Astrocyte of the hippocampus (primary cell): ENCODE measurements around the gene MMAB.

Experiments used
- DNase-seq: peaks from one replicate; pipeline ENCODE4 v3.0.0; 2011; ENCODE audit warnings: low read depth, low spot score

MMAB gene

GRCh38 chr12:109540526-109541412 lies 32.5 kb downstream of the MMAB start:
- DNase-seq: no peak

- peak; percentile 32 for DNase-seq
Measured at GRCh38 chr12:109539508-109539907, 33.8 kb downstream of the MMAB start.

- DNase-seq: no peak
Measured at GRCh38 chr12:109538191-109538863, 35.0 kb downstream of the MMAB start.

GRCh38 chr12:109537136-109537535 lies 36.2 kb downstream of the MMAB start:
- DNase-seq: no peak

- DNase-seq: no peak
Measured at GRCh38 chr12:109535863-109536250, 37.4 kb downstream of the MMAB start.

- no peak for DNase-seq
Measured at GRCh38 chr12:109535231-109535862, 38.0 kb downstream of the MMAB start.

- DNase-seq: no peak
Measured at GRCh38 chr12:109534456-109534855, 38.8 kb downstream of the MMAB start.

GRCh38 chr12:109533487-109533740 lies 39.9 kb downstream of the MMAB start:
- no peak for DNase-seq

- no peak for DNase-seq
Measured at GRCh38 chr12:109532721-109533486, 40.4 kb downstream of the MMAB start.

- no peak for DNase-seq
Measured at GRCh38 chr12:109531411-109531810, 41.9 kb downstream of the MMAB start.

- no peak for DNase-seq
Measured at GRCh38 chr12:109529691-109530640, 43.3 kb downstream of the MMAB start.

GRCh38 chr12:109527489-109528123 lies 45.7 kb downstream of the MMAB start:
- no peak for DNase-seq

- no peak for DNase-seq
Measured at GRCh38 chr12:109525279-109525585, 48.1 kb downstream of the MMAB start.

GRCh38 chr12:109524466-109525278 lies 48.6 kb downstream of the MMAB start:
- DNase-seq: no peak

- no peak for DNase-seq
Measured at GRCh38 chr12:109523504-109523903, 49.8 kb downstream of the MMAB start.

- no peak for DNase-seq
Measured at GRCh38 chr12:109523071-109523470, 50.2 kb downstream of the MMAB start.

- DNase-seq: no peak
Measured at GRCh38 chr12:109521831-109522230, 51.5 kb downstream of the MMAB start.

- DNase-seq: no peak
Measured at GRCh38 chr12:109519787-109520186, 53.5 kb downstream of the MMAB start.

GRCh38 chr12:109518820-109519665 lies 54.3 kb downstream of the MMAB start:
- DNase-seq: peak; percentile 80
